Mammary epithelial cell (primary cell): ENCODE data around the gene CHTF18.

Experiments used
- EZH2 ChIP-seq: IDR thresholded peaks from 2 replicates; pipeline ENCODE4 v1.6.1; 2012; ENCODE audit warnings: low read length, inconsistent platforms, borderline replicate concordance
- TF ChIP-seq, protein P1 (sequence below), 2 donors: IDR thresholded peaks in 1 of 2; conservative IDR thresholded peaks in 1 of 2; 2 replicates each; pipeline ENCODE4 v1.5.1; 2011 to 2012; ENCODE audit warnings: inconsistent platforms in 2 of 2, low read length in 2 of 2, mild to moderate bottlenecking in 2 of 2, control low read depth in 1 of 2, low read depth in 1 of 2; ENCODE audit not compliant: insufficient read depth in 1 of 2; ENCODE audit errors: extremely low read depth in 1 of 2

GRCh38 chr16:794091-794822, 5.8 kb downstream of the CHTF18 start:
- no peak for TF ChIP-seq EZH2
- TF ChIP-seq, protein P1, sequence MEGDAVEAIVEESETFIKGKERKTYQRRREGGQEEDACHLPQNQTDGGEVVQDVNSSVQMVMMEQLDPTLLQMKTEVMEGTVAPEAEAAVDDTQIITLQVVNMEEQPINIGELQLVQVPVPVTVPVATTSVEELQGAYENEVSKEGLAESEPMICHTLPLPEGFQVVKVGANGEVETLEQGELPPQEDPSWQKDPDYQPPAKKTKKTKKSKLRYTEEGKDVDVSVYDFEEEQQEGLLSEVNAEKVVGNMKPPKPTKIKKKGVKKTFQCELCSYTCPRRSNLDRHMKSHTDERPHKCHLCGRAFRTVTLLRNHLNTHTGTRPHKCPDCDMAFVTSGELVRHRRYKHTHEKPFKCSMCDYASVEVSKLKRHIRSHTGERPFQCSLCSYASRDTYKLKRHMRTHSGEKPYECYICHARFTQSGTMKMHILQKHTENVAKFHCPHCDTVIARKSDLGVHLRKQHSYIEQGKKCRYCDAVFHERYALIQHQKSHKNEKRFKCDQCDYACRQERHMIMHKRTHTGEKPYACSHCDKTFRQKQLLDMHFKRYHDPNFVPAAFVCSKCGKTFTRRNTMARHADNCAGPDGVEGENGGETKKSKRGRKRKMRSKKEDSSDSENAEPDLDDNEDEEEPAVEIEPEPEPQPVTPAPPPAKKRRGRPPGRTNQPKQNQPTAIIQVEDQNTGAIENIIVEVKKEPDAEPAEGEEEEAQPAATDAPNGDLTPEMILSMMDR (conservative IDR thresholded peaks at IDR 0.05 in 1 of 2, IDR thresholded peaks at IDR 0.05 in 1 of 2; ENCODE audit: extremely low read depth in 1 of 2, insufficient read depth in 1 of 2, low read depth in 1 of 2, low read length in 2 of 2): no peak
